Gastroesophageal sphincter (tissue), 4 donors: Measurements from ENCODE around the gene PARP12. TPM values are rescaled to one million over a fixed set of nuclear protein-coding genes. Genes with fewer than 3 reads are reported as not detected.

Source experiments
- ATAC-seq: fragments of 150-250 bp; one replicate; pipeline ENCODE4 v1.9.1; 2016; ENCODE audit warnings: mild to moderate bottlenecking, moderate library complexity
- H3K27ac ChIP-seq, 4 donors: fragments of 200-600 bp; sonication (generic) in 3 of 4; 1 replicate in 3 of 4; 2 replicates in 1 of 4; pipeline ENCODE4 v1.5.1; 2016 to 2019
- H3K27me3 ChIP-seq: fragments of 200-600 bp; sonication (generic); one replicate; pipeline ENCODE4 v1.5.1; 2019
- H3K36me3 ChIP-seq, 2 donors: fragments of 200-600 bp; sonication (generic); one replicate each; pipeline ENCODE4 v1.5.1; 2019; ENCODE audit warnings: control low read depth in 1 of 2
- H3K4me1 ChIP-seq, 3 donors: fragments of 200-600 bp; sonication (generic); 1 replicate in 2 of 3; 2 replicates in 1 of 3; pipeline ENCODE4 v1.5.1; 2016 to 2019; ENCODE audit warnings: control low read depth in 2 of 3
- H3K4me3 ChIP-seq, 2 donors: fragments of 200-600 bp; sonication (generic); one replicate each; pipeline ENCODE4 v1.5.1; 2019; ENCODE audit warnings: mild to moderate bottlenecking in 1 of 2, moderate library complexity in 1 of 2
- H3K9me3 ChIP-seq, 3 donors: fragments of 200-600 bp; sonication (generic); one replicate each; pipeline ENCODE4 v1.5.1; 2017 to 2019; ENCODE audit warnings: control low read depth in 2 of 3
- EP300 ChIP-seq: sonication (generic); formaldehyde crosslinking; IDR thresholded peaks from one replicate; pipeline ENCODE4 v1.6.1; 2017; ENCODE audit warnings: antibody characterized with exemption, mild to moderate bottlenecking
- POLR2A ChIP-seq, 2 donors: fragments of 450-650 bp; IDR thresholded peaks; one replicate each; pipeline ENCODE4 v1.6.1; 2017; ENCODE audit warnings: antibody characterized with exemption in 2 of 2, mild to moderate bottlenecking in 2 of 2, moderate library complexity in 1 of 2
- POLR2AphosphoS5 ChIP-seq: sonication (generic); formaldehyde crosslinking; IDR thresholded peaks from one replicate; pipeline ENCODE4 v1.6.1; 2017; ENCODE audit warnings: antibody characterized with exemption
- WGBS, 2 donors: methylation state at CpG; one replicate each; pipeline ENCODE4 v1.1.5; 2018; ENCODE audit warnings: low coverage in 1 of 2; 5-methylcytosine and 5-hydroxymethylcytosine counted together
- total RNA-seq, 4 donors: library from RNA; depleted of rRNA; stranded (reverse); fragments of >200 nt; gene quantifications; one replicate each; pipeline ENCODE4 v1.1.0, GENCODE V29; 2016
- TF ChIP-seq, protein P1 (sequence below), 4 experiments: fragments of 200-600 bp in 2 of 4; fragments of 450-650 bp in 2 of 4; sonication (generic) in 1 of 4; IDR thresholded peaks; one replicate each; pipeline ENCODE4 v1.5.1; 2017 to 2019; ENCODE audit warnings: antibody characterized with exemption in 4 of 4, mild to moderate bottlenecking in 2 of 4, moderate library complexity in 2 of 4

Gene PARP12
- total RNA-seq, 4 donors from 2014 or later: 11.9 to 35.6 (median 18.1) TPM

DNA sequence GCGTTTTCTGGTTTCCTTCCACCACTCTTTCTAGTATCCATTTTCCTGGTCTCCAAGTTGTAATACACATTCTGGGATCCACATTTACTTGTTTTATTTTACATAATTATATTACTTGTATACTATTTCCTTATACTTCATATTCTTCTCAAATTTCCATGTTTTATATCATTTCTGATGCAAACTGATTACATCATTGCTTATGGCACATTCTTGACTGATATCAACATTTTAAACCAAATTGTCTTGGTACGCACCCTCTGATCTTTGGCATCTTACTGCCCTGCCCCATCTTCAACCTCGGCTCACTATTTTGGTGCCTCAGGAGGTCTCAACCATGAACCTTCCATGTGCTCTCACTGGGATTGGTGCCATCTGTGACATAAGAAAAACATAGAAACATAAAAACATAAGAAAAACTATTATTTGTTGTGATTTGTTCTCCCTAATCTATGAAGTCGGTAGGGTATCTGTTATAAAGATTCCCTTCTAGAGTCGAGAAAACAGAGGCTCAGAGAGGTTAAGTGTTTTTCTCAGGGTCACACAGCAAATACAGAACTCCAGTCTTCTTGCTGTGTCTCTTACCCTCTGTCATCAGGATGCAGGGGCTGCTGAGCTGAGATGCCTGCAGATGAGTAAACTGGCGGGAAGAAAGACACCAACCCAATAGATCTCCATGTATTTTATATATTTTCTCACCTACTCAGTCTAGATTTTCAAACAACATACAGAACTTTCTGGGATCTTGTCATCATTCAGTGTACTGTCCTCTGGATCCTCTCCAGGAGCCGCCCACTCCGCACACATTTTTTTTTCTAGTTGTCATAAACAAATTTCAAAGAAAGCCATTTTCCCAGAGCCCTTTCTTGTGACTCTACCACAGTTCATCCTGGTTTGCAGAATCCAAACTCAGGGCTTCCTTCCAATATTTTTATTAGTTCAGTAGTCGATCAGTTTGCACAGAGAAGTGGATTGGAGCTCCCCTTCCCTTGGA is 79.5 kb downstream of the PARP12 start:
- Histone ChIP-seq H3K36me3 (no peaks in the 10 kb centered on the region), H3K4me3 (no peak overlapping the region), H3K27ac (no peak overlapping the region), H3K27me3 (no peaks in the 10 kb centered on the region), H3K9me3 (no peaks in the 10 kb centered on the region), H3K4me1 (no peaks in the 10 kb centered on the region)
- no peak for ATAC-seq
- 79 to 82% methylated on average over 8 to 9 of the region's 9 CpGs for WGBS, 2 donors
- TF ChIP-seq, protein P1, sequence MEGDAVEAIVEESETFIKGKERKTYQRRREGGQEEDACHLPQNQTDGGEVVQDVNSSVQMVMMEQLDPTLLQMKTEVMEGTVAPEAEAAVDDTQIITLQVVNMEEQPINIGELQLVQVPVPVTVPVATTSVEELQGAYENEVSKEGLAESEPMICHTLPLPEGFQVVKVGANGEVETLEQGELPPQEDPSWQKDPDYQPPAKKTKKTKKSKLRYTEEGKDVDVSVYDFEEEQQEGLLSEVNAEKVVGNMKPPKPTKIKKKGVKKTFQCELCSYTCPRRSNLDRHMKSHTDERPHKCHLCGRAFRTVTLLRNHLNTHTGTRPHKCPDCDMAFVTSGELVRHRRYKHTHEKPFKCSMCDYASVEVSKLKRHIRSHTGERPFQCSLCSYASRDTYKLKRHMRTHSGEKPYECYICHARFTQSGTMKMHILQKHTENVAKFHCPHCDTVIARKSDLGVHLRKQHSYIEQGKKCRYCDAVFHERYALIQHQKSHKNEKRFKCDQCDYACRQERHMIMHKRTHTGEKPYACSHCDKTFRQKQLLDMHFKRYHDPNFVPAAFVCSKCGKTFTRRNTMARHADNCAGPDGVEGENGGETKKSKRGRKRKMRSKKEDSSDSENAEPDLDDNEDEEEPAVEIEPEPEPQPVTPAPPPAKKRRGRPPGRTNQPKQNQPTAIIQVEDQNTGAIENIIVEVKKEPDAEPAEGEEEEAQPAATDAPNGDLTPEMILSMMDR (IDR thresholded peaks at IDR 0.05): no peak
- TF ChIP-seq POLR2A (IDR thresholded peaks at IDR 0.05): no peak
- TF ChIP-seq EP300: no peak
- TF ChIP-seq POLR2AphosphoS5: no peak

DNA sequence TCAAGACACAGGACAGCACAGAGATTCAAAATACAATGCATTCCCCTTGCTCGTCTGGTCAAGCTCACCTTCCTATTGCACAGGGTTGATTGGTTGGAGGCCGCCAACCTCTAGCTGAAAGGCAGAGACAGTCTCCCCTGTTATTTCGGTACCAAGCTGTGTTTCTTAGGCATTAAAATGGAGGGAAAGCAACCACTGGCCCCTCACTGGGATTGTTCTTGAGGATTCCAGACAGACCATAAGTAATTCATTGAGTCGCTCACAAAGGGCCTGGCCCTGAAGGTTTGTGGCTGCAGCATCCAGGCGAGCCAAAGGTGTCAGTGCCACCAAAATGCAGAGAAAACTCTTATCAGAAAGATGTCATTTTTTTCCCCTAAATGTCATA is 81.2 kb downstream of the PARP12 start:
- no peak for ATAC-seq
- TF ChIP-seq, protein P1 (IDR thresholded peaks at IDR 0.05): no peak
- TF ChIP-seq POLR2AphosphoS5 (no peak), EP300 (no peak), POLR2A (IDR thresholded peaks at IDR 0.05) (no peak)
- Histone ChIP-seq H3K4me3 (no peak overlapping the region), H3K9me3 (no peaks in the 10 kb centered on the region), H3K36me3 (no peaks in the 10 kb centered on the region), H3K27me3 (no peaks in the 10 kb centered on the region), H3K4me1 (no peaks in the 10 kb centered on the region), H3K27ac (no peak overlapping the region)
- 80 to 87% methylated on average over 3 to 5 of the region's 5 CpGs for WGBS, 2 donors

DNA sequence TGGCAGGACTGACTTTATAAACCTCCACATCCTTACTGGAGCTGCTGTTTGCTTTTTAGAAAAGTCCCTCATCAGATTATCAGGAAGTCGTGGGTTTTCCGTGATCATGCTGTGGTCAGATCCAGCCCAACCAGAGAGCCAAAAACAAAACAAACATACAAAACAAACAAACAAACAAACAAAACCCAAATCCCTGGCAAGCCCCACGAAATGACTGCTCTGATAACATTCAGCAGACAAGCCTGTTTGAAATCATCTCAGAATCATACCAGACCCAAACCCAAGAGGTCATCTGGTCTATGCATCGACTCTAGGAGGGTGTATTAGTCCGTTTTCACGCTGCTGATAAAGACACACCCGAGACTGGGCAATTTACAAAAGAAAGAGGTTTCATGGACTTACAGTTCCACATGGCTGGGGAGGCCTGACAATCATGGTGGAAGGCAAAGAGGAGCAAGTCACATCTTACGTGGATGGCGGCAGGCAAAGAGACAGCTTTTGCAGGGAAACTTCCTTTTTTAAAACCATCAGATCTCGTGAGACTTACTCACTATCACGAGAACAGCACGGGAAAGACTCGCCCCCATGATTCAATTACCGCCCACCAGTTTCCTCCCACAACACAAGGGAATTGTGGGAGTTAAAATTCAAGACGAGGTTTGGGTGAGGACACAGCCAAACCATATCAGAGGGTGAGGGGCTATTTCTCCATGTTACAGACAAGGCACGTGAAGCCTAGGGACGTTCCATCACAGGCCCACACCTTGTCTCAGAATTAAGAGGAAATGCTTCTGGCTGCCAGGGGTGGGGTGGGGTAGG is 85.7 kb downstream of the PARP12 start:
- H3K4me1 ChIP-seq: peaks cover 0 to 30% (median 0%) of the 10 kb centered on the region in 3 donors
- H3K27ac ChIP-seq: no peak overlapping the region
- no peak overlapping the region for H3K4me3 ChIP-seq
- 92 to 94% methylated on average over 10 to 14 of the region's 17 CpGs for WGBS, 2 donors
- no peak for TF ChIP-seq POLR2AphosphoS5
- TF ChIP-seq POLR2A (IDR thresholded peaks at IDR 0.05): no peak
- TF ChIP-seq EP300: no peak
- TF ChIP-seq, protein P1 (IDR thresholded peaks at IDR 0.05): no peak
- no peaks in the 10 kb centered on the region for H3K36me3 ChIP-seq
- no peaks in the 10 kb centered on the region for H3K27me3 ChIP-seq
- no peak for ATAC-seq
- no peaks in the 10 kb centered on the region for H3K9me3 ChIP-seq

DNA sequence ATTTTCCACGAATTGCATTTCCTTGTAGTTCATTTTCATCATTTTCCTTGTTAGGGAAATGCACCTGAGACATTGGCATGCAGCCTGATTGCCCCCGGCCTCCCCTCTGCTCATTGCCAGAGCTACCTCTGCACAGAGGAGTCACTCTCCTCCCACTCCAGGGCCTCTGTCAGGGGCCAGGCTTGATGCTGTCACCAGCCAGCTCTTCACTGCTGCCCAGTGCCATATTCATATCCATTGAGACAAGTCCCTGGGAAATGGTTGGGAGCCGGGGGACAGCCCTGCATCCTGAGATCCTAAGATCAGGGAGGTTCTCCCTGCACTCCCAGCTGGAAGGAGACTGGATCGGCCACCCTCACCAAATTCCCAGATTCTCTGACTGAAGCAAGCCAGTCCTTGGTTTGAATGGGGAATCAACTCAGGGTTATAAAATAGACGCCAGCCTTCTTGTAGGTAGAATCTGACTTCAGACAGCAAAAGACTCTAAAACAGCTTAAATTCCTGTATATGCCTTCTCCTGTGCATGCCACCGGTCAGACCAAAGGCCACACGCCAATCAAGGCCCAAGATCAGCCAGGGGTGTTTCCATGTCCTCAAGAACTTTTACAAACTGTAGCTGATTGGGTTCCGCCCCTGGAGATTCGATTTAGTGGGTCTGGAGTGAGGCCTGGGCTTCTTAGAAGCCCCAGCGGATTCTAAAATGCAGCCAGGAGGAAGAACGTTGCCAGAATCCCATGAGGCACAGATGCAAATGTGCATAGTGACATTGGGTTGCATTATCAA is 86.5 kb downstream of the PARP12 start:
- Histone ChIP-seq H3K36me3 (no peaks in the 10 kb centered on the region), H3K4me1 (peaks cover 0 to 32% (median 0%) of the 10 kb centered on the region in 3 donors), H3K27me3 (no peaks in the 10 kb centered on the region), H3K27ac (no peak overlapping the region), H3K4me3 (no peak overlapping the region), H3K9me3 (no peaks in the 10 kb centered on the region)
- ATAC-seq: no peak
- TF ChIP-seq POLR2AphosphoS5 (no peak), POLR2A (IDR thresholded peaks at IDR 0.05) (no peak), EP300 (no peak)
- TF ChIP-seq, protein P1 (IDR thresholded peaks at IDR 0.05): no peak
- 77% methylated on average over 4 of the region's 11 CpGs; no CpG with 5 or more reads in 1 of the 2 donors for WGBS, 2 donors
